HFFc6 (cell line): ENCODE data around the gene GRAMD4. TPM values are rescaled to one million over a fixed set of nuclear protein-coding genes. Genes with fewer than 3 reads are reported as not detected.

Experiments
- DNase-seq: peaks from one replicate; pipeline ENCODE4 v3.0.0-alpha.2; 2018
- H3K27ac Mint-ChIP-seq: 2 replicates; pipeline ENCODE4 v1.8.0; 2020; ENCODE audit warnings: mild to moderate bottlenecking, mixed read lengths
- H3K27me3 Mint-ChIP-seq: 2 replicates; pipeline ENCODE4 v1.8.0; 2021; ENCODE audit warnings: mild to moderate bottlenecking, moderate library complexity, mixed read lengths; ENCODE audit not compliant: insufficient read depth
- H3K36me3 Mint-ChIP-seq: 2 replicates; pipeline ENCODE4 v1.8.0; 2021; ENCODE audit warnings: low read depth, mixed read lengths
- H3K4me1 Mint-ChIP-seq: 2 replicates; pipeline ENCODE4 v1.8.0; 2020; ENCODE audit warnings: low read depth, mixed read lengths
- H3K4me3 Mint-ChIP-seq: 2 replicates; pipeline ENCODE4 v1.8.0; 2020; ENCODE audit warnings: mild to moderate bottlenecking, moderate library complexity, mixed read lengths
- H3K9me3 Mint-ChIP-seq: 2 replicates; pipeline ENCODE4 v1.8.0; 2020; ENCODE audit warnings: mild to moderate bottlenecking, mixed read lengths
- total RNA-seq, 6 experiments: library from RNA; stranded (reverse); fragmentation: NEBNext Ultra II Directional; extraction: Animal tissue kit (Norgen Biotek cat#: 25700); gene quantifications; 2 replicates in 1 of 6; 3 replicates in 5 of 6; pipeline ENCODE4 v1.2.3, GENCODE V29; 2021
- TF ChIP-seq, protein P1 (sequence below): fragments of 200-600 bp; sonication (generic); IDR thresholded peaks from 2 replicates; pipeline ENCODE4 v1.5.0; 2021; ENCODE audit warnings: antibody characterized with exemption, mild to moderate bottlenecking

Gene GRAMD4
- total RNA-seq, 6 experiments from 2014 or later = 6.8 to 16.3 (median 9.5) TPM

- no peak for DNase-seq
- H3K36me3 Mint-ChIP-seq = no peaks in the 10 kb centered on the region
- H3K4me1 Mint-ChIP-seq = no peaks in the 10 kb centered on the region
- no peak overlapping the region for H3K27ac Mint-ChIP-seq
- H3K4me3 Mint-ChIP-seq = no peak overlapping the region
- TF ChIP-seq, protein P1, sequence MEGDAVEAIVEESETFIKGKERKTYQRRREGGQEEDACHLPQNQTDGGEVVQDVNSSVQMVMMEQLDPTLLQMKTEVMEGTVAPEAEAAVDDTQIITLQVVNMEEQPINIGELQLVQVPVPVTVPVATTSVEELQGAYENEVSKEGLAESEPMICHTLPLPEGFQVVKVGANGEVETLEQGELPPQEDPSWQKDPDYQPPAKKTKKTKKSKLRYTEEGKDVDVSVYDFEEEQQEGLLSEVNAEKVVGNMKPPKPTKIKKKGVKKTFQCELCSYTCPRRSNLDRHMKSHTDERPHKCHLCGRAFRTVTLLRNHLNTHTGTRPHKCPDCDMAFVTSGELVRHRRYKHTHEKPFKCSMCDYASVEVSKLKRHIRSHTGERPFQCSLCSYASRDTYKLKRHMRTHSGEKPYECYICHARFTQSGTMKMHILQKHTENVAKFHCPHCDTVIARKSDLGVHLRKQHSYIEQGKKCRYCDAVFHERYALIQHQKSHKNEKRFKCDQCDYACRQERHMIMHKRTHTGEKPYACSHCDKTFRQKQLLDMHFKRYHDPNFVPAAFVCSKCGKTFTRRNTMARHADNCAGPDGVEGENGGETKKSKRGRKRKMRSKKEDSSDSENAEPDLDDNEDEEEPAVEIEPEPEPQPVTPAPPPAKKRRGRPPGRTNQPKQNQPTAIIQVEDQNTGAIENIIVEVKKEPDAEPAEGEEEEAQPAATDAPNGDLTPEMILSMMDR = no peak
- H3K9me3 Mint-ChIP-seq = no peaks in the 10 kb centered on the region
- peaks cover 6% of the 10 kb centered on the region; the same call in 1 of the 2 replicates for H3K27me3 Mint-ChIP-seq
These were observed 33.6 kb upstream of the GRAMD4 start for GRCh38 chr22:46586531-46587011.

DNA sequence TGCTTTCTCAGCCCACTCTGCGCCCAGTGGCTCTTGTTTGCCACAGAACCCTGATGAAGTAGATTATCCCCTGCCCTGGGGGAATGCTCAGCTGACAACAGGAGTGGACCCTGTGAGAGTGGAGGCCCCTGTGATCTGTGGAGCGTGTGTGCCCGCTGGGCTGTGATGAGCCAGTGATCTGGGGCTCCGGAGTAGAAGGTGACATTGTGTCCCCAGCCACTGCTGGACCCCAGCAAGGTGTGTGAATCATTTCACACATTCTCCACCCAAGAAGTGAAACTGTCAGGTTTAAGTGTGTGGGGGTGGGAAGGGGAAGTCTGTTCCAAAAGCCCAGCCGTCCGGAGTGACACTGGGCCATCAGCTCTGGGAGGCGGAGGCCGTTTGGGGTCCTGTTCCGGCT is 33.1 kb upstream of the GRAMD4 start:
- Mint-ChIP-seq H3K9me3 (no peaks in the 10 kb centered on the region), H3K4me3 (no peak overlapping the region), H3K36me3 (no peaks in the 10 kb centered on the region), H3K4me1 (peaks cover 2% of the 10 kb centered on the region), H3K27me3 (peaks cover 6% of the 10 kb centered on the region; the same call in 1 of the 2 replicates), H3K27ac (no peak overlapping the region)
- TF ChIP-seq, protein P1 = no peak
- DNase-seq = no peak

- TF ChIP-seq, protein P1 = no peak
- Mint-ChIP-seq H3K4me1 (peaks cover 8% of the 10 kb centered on the region), H3K36me3 (no peaks in the 10 kb centered on the region), H3K9me3 (no peaks in the 10 kb centered on the region), H3K27me3 (peaks cover 6% of the 10 kb centered on the region; the same call in 1 of the 2 replicates), H3K27ac (no peak overlapping the region), H3K4me3 (no peak overlapping the region)
- DNase-seq = no peak
These were observed 32.5 kb upstream of the GRAMD4 start for GRCh38 chr22:46587492-46588278.

DNA sequence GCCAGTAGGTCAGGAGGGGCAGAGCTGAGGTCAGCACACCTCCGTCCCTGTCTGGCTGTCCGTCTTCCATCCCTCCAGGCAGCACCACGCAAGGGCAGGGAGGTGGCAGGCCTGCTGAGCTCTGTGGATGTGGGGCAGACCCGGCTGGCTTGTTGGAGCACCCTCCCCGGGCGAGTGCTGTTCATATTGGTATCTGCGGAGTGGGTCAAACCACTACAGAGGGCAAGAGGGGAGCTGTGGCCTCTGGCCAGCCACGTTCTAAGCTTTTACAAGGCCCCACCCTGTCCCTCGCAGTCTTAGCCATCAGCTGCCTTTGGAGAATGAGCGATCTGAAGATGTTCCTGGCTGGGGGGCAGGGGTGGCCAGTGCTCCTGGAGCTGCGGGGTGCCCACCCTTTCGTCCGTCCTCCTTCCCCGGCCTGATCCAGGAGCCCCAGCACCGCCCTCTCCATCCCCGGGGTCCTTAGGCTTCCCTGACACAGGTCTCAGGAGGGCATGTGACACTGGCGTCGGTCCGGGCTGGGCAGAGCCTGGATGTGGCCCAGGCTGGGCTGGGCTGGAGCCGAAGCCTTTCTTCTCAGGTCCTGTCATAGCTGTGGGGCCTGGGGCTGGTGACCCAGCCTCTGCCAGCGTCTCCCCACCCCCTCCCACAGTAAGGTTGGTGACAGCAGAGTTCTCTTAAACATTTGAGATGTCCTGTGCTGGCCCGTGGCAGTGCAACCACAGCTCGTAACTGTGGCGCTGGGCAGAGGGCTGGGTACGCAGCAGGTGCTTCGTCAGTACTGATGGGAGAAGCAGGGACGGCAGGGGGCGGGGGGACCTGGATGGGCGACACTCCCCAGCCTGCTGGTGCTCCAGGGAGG is 31.7 kb upstream of the GRAMD4 start:
- Mint-ChIP-seq H3K9me3 (no peaks in the 10 kb centered on the region), H3K27me3 (peaks cover 6% of the 10 kb centered on the region; the same call in 1 of the 2 replicates), H3K4me1 (peaks cover 10% of the 10 kb centered on the region), H3K36me3 (no peaks in the 10 kb centered on the region), H3K4me3 (no peak overlapping the region), H3K27ac (no peak overlapping the region)
- no peak for DNase-seq
- TF ChIP-seq, protein P1 = no peak

DNA sequence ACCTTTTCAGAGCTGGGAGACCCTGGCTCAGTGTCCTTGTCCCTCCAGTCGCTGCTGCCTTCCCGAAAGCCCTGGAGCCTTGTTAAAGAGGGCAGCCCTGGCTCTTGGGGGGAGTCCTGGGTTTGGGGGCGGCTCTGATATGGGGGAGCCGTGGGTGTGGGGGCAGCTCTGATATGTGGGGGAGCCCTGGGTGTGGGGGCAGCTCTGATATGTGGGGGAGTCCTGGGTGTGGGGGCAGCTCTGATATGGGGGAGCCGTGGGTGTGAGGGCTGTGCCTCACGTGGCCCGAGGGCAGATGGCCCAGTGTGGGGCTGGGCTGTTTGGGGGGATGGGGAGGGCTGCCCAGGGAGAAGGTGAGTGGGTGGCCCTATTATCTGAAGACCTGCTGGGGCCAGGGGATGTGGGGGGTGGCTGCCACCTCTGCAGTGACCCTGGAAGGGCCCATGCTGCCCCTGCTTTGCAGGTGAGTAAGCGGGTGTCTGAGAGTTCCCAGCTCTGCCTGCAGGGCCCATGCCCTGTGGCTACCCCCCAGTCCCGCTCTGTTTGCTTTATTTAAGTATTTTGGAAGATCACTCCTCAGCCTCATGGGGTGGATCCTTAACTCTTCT is 30.9 kb upstream of the GRAMD4 start:
- peaks cover 6% of the 10 kb centered on the region; the same call in 1 of the 2 replicates for H3K27me3 Mint-ChIP-seq

More for the DNA sequence above, 30.9 kb upstream of the GRAMD4 start:
- TF ChIP-seq, protein P1 = no peak
- H3K4me1 Mint-ChIP-seq = peaks cover 10% of the 10 kb centered on the region
- no peak overlapping the region for H3K4me3 Mint-ChIP-seq
- H3K27ac Mint-ChIP-seq = no peak overlapping the region
- no peak for DNase-seq
- no peaks in the 10 kb centered on the region for H3K9me3 Mint-ChIP-seq
- H3K36me3 Mint-ChIP-seq = no peaks in the 10 kb centered on the region
